ELF-1 (cell line): Measurements from ENCODE around the gene TBC1D4.

ENCODE experiments used
- DNase-seq: peaks from one replicate; pipeline ENCODE4 v3.0.0-alpha.2; 2016; ENCODE audit warnings: low read depth, low spot score

The TBC1D4 gene

DNA sequence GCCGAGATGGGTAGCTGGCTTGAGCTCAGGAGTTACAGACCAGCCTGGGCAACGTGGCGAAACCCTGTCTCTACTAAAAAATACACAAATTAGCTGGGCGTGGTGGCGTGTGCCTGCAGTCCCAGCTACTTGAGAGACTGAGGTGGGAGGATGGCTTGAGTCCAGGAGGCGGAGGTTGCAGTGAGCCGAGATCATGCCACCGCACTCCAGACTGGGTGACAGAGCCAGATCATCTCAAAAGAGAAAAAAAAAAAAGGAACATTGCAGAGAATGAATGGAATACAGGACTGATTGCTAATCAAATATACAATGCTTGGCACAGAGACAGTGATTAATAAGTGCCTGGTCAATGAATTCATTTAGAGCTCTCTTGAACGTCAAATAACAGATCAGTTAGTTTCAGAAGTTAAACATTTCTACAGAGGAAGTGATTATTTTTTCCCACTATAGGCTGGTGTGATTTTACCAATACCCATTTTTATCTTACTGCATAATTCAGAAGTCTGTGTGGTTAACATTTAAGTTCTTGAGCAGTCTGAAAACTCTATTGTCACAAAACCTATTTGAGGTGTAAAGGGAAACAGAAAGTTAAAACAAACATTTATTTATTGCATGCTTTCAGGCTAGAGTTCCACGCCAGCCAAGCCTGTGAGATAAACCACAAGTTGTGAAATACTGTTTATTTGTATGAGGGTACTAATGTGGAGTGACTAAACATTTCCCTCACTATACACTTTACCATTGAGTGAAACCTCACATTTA is 7.7 kb upstream of the TBC1D4 start:
- no peak for DNase-seq

DNA sequence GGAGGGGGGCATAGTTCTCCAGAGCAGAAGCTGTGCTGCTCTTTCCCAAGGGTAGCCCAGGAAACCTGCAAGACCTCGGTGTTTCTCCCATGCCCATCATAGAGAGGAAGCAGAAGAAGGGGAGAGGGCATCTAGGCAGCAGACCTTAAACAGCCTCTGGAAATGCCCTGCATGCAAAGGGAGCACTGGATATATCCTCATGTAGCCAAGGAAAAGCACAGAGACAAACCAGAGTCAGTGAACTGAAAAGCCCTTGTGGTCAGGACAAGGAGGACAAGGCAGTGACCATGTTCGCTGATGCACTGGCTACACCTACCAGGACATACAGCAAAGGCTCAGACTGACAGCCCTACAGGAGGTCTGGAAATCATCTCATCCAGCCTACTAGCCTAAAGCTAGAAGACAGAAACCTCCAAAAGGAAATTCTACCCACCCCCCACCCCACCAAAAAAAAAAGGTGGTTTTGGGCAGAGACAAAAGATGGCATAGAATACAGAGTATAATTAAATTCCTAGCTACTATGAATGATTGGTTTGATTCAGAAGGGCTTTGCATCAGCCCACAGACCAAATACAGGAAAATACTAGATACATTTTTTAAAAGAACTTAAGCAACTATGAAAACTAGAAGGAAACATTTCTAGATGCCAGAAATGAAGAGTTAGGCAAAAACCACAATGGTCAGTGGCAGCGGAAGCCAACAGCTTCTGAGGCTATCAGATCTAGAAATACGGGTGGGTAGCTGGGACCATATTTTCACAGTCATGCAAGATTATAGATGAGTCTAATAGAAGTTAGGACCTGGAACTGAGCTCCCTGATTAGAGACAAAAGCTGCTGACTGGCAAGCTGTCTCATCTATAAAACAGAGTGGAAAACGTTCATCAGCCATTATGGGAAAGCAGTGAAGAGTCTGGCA is 4.4 kb upstream of the TBC1D4 start:
- peak; percentile 27 for DNase-seq

DNA sequence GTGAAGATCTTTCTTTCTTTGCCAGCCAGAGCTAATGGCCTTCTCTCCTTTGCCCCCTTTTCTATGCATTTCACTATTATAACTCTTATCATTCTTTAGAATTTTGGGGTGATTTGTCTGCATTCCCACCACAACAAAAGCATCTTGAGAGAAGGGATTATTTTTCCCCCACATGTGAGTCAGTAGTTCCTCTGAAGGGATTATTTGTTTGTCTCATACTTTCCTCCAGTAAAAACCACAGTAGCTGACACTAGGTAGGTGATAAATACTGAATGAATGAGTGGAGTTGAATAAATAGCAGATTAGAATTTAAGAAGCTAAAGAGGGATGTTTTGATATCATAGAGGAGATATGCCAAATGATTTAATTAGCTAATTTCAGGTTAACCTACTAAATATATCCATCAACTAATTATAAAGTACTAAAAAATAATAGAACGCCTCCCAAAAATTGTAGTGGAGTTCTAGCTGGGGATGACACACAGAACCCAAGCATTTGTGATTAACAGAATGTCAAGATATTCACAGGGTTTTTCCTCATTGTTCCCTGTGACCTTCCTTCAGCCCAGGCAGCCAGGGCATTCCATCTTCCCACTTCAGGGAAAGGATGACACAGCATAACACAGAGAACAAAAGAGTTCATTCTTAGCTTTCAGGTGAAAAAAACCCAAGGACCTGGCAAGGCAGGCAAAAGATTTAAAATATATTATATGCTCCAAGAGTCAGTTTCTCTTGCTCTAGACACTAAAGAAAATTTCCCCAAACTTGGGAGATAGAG is 3.5 kb upstream of the TBC1D4 start:
- peak; percentile 16 for DNase-seq

DNA sequence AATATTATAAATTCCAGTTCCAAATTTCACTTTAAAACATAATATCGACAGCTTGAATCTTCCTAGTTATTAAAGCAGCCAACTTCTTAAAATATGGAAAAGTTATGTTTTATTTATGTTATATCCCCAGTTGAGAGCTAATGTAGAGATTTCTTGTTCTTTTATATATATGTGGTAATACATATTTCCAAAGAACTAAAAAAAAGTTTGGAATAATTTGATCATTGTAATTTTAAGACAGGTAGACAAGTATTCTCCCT is 781 bp upstream of the TBC1D4 start:
- DNase-seq = no peak

DNA sequence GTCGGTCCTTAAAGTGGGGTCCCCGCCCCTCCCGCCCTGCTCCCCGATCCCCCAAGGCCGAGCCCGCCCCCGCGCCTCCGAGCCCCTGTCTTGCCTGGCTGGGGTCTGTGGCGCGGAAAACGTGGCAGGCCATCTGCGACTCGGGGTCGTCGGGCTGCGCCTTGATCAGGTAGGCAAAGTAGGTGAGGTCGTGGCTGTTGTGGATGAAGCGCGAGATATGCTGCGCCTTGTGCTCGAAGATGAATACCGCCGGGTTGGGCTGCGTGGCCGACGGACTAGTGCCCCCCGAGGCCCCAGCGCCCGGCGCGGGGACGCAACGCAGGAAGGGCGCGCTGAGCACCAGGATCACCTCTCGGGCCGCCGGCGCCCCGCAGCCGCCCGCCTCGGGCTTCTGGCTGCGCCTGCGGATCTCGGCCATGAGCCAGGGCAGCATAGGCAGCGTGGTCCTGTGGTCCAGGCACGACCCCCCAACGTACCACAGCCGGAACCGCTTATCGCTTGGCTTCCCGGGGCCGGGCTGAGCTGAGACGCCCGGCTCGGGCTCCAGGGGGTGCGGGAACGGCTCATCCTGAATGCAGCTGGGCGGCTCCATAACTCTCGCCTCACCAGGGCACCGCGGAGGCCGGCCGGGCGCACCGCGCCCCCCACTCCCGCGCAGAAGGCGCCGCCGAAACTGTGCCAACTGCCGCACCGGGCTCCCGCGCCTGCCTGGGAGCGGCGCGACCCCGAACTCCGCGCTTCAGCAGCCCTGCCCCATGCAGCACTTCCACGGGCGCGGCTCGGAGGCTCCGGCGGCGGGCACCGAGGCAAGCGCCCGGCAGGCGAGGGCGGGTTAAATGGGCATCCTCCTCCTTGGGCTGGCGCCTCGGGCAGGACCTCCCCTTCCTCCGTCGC is 546 bp downstream of the TBC1D4 start:
- DNase-seq = peak; percentile 74

DNA sequence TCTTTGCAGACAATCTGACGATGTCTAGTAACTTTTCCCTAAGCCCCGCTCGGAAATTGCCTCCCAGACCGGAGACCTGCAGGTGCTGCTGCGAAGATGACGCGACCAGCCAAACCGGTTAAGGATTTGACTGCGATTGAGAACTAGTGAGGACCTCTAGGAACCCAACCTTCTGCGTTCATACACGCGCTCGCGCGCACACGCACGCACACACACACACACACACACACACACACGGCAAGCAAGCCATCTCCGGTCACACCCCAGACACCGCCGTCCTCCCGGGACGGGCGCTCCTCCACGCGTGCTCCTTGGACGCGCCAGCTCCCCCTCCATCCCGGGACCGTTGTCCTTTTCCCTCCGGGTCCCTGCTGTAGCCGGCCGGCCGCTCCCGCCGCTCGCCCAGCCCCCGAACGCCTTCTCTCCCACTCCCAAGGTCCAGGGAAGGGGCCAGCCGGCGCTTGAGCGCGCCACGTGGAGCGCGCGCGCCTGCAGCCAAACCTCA is 1.2 kb downstream of the TBC1D4 start:
- DNase-seq = peak; percentile 80

DNA sequence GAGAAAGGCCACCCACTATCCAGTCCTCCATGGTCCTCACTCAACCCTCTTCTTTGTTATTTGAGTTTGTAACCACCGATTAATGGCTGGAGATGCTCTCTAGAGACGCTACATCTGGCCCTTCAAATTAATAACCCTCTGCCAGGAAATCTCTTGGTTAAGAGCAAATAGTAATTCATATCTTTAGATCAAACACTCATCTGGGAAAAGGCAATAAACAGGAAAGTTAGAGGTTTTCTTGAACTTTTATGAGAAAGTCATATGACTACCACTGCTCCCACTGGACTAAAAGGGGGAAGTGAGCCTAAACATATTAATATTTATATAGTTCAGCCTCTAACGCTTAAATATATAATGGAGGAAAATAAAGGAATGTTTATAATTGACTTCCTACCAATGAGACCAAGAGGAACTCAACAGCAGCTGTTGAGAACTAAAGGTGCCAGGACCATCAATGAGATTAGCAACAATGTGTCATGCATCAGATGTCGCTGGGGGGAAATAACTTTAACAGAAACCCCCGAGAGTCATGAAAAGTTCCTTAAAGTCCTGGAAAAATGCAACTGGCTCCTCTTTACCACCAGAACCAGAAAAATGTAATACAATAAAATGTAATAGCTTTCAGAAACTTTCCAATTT is 2.7 kb downstream of the TBC1D4 start:
- DNase-seq = no peak

DNA sequence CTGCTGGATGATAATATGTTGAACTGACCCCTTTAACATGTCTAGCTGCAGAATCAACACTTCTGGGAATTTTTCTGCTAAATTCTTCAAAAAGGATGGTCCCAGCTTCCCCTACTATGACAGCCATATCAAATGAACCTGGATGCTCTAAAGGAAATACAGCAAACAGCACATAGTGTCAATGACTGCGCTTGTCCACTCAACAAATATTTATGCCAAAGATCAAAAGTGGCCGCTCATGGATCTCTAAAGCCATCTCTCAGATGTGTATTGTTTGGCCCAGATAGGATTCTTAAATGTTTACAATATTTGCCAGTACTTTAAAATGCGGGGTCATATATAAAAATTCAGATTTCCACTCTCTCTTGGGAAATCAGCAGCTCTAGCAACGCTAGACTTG is 3.3 kb downstream of the TBC1D4 start:
- DNase-seq = no peak

DNA sequence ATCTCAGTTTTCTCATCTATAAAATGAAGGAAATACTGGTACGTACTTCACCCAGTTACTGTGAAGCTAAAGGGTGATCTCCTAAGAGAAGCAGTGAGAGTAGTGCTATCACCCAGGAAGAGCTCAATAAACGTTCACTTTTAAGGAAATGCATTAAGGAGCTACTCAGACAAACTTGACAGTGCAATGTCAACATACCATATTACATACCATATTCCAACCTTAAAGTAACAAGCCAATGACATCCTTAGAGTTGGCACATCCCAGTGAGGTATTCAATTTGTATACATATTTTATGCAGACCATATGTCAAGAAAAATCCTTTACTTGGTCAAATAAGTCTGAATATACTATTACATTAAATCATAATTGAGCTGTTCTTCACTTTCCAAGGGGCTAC is 7.0 kb downstream of the TBC1D4 start:
- no peak for DNase-seq

DNA sequence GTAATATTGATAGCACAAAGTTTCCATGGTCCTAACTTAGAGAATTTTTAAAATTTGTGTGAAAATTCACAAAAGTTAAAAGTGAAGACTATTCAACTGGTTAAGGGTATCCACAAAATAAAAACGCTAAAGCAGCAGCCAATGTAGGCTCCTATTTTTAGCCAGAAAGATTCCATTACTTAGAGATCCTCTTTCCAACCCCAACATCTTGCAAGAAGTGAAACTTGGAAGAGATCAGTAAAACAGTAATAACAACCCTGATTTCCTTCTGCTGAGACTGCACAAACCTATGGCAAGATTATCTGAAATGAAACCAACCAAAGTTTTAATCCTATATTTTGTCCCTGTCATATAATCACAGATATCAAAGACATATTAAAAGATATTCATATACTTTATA is 8.5 kb downstream of the TBC1D4 start:
- no peak for DNase-seq

DNA sequence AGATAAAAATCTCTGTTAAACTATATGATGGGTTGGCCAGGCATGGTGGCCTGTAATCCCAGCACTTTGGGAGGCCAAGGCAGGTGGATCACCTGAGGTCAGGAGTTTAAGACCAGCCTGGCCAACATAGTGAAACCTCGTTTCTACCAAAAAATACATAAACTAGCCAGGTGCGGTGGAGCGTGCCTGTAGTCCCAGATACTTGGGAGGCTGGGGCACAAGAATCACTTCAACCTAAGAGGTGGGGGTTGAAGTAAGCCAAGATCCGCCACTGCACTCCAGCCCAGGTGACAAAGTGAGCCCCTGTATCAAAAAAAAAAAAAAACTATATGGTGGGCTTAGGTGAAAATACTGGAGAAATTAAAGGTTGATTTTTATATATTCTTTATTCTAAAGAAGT is 11.3 kb downstream of the TBC1D4 start:
- DNase-seq = no peak

DNA sequence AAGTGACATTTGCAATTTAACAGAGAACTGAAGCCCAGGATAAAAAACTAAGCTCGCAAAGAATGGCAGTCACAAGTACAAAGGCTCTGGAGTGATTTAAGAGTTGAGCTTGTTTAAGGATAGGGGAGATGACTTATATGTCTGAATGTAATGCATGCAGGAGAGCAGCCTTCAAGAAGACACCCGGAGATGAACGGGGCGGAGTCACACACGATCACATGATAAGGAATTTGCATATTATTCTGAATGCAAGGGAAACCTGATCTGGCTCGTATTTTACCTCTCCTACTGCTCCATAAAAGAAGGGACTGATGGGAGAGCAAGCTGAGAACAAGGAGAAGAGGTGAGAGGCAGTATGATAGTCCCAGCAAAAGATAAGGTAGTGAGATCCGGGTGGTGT is 12.9 kb downstream of the TBC1D4 start:
- DNase-seq = no peak

DNA sequence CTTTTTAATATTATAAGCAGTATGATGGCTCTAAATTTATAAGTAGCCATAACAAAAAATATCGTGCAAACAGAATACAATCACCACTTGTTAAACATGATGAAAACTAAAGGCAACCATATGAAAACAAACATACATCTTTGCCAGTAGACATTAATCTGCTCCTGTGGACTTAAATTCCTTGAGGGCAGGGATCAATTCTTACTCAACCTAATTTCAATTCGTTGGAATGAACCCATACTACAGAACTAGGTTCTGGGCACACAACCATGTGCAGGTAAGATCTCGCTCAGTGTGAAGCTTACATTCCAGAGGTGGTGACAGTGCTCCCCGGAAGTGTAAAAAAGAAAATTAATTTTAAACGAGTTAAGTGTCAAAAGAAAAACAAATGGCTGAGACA is 13.4 kb downstream of the TBC1D4 start:
- no peak for DNase-seq

DNA sequence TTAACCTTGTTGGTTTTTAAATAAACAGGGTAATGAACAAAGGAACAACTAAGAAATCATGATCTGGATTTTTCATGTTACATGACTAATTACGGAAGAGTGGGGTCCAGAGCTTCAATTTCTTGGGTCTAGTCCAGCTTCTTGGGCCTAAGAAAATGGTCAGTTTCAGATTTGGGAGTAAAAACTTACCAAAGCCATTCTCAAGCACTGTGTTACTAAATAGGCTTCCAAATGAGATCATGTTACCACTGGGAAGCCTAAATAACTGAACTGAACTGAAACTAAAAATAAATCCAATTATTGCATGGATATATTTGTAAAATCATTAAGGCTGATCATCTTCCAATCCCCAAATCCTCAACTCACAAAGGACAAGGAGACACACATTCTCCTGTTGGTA is 13.9 kb downstream of the TBC1D4 start:
- DNase-seq = no peak

DNA sequence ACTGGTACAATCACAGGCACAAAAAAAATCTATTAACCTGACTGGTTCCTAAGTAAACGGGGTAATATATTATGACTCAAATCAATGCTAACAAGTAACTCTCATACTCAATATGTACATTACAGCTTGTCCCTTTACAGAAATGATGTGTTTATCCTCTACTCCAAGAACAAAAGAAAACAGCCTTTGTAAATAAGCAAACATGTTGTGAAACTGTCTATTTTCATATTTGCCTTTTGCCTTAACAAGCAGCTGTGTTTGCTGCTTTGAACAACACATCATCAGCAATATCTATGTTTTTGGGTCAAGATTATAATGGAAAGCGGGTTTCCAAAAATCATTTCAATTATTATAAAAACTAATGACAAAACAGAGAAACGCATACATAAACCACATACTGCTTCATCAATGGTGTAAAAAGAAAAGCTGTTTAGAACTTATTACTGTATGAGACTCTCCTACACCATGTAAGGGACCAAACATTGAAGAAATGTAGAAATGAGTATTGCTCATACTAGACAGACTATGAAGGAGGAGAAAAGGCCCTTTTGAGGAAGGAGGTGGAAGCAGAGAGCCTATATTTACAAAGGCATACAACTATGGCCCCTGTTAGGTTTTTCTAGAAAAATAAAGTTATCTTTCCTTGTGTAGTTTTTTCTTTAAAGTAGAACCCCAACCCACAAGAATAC is 14.8 kb downstream of the TBC1D4 start:
- DNase-seq = no peak

DNA sequence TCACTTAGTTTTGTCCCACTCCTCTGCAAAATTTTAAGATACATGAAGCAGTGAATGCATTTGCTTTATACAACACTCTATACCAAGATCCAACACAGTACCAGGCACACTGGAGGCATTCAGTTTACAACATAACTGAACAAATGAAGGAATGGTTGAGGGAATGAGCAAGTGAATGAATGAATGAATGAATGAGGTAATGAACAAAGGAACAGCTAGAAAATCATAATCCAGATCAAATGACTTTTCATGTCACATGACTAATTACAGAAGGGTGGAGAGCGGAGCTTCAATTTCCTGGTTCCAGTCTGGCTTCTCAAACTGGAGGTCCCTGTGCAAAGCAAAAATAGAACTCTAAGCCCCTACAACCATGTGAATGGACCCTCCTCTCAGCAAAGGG is 16.7 kb downstream of the TBC1D4 start:
- no peak for DNase-seq

DNA sequence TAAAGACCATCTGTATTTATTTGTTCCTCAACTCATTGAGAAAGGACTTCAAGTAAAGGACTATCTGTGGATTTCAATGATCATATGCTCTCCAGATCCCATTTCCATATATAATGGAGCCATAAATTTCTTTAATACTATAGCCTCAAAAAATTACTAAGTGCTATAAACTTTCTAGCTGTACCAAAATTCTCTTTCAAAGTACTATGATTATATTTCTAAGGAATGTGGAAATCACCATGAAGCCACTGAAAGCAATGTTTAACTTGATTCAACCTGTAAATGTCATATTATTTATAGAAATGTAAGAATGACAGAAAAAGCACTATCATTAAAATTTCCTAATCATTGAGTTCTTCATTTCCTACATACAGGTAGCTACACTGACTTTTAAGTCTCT is 20.7 kb downstream of the TBC1D4 start:
- DNase-seq = no peak

DNA sequence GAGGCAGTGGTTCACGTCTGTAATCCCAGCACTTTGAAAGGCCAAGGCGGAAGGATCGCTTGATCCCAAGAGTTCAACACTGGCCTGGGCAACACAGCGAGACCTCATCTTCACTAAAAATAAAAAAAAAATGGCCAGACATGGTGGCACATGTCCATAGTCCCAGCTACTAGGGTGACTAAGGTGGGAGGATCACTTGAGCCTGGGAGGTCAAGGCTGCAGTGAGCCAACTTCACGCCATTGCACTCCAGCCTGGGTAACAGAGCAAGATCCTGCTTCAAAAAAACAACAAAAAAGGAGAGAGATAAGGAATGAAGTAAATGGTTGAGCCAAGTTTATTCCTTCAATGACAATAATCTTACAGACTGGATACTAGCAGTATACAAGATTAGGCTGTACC is 21.3 kb downstream of the TBC1D4 start:
- DNase-seq = no peak

DNA sequence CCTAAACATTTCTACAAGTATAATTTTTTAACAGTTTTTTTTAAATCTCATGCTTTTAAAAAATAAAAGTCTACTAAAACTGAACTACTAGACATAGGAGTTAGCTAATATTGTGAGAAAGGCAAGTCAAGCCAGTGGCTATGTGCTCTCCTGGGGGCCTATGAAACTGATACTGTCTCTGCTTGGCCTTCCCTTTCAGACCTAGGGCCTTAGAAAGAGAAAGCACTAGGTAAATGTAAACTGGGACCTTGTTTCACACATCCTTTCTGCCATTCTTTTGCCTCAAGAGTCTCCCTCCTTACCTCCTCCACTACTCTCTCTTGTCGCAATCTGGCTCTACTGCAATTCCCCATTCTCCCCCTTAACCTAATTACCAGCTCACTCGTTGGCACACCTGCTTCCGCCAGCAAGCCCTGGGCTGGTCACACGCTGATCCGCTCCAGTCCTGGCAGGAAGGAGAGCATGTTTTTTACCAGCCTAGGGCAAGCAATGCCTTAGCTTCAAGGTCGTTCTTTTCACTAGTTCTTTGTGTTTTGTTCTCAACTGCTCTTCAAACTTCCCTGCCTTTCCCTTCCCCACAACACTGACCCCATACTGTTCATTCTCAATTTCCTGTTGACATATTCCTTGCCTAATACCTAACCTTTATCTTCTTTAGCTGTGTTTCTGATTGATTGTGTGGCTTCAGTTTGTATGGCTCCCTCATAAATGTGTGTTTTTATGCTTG is 23.1 kb downstream of the TBC1D4 start:
- DNase-seq = peak; percentile 20

DNA sequence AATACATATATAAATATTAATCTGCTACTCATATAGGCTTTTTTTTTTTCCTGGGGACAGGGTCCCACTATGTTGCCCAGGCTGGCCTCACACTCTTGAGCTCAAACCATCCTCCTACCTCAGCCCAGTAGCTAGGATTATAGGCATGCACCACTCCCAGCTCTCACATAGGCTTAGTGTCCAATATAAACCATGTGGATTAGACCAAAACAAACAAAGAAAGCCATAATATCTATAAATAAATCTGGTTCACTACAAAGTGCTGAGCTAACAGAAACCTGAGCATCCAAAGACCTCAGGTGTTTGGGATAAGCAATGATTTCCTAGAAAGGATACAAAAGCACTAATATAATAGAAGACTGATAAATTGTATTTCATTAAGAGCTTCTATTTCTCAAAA is 26.0 kb downstream of the TBC1D4 start:
- no peak for DNase-seq
